Forelimb muscle (tissue), 1 donor: ENCODE data around the gene TAF10. TPM values are rescaled to one million over a fixed set of nuclear protein-coding genes. Genes with fewer than 3 reads are reported as not detected.

ENCODE experiments used
- DNase-seq: peaks from one replicate; pipeline ENCODE4 v3.0.0-alpha.2; 2013; ENCODE audit warnings: low read depth
- polyA plus RNA-seq: library from polyadenylated mRNA; unstranded; fragments of 120-200 nt; gene quantifications from one replicate; pipeline ENCODE4 v1.2.1, GENCODE V29; 2013; ENCODE audit not compliant: insufficient read length

Gene TAF10
- polyA plus RNA-seq, 1 donor, result 120 TPM

DNA sequence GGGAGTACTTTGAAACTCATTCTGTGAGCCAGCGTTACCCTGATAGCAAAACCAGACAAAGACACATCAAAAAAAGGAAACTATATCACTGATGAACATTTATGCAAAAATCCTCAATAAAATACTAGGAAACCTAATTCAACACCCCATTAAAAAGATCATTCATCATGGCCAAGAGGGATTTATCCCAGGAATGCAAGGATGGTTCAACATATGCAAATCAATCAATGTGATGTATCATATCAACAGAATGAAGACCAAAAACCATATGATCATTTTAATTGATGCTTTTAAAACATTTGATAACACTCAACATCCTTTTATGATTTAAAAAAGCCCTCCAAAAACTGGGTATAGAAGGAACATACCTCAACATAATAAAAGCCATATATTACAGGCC lies 28.4 kb downstream of the TAF10 start:
- DNase-seq, result no peak

GRCh38 chr11:6579681-6580080 lies 32.3 kb downstream of the TAF10 start:
- DNase-seq, result no peak

- no peak for DNase-seq
Measured at GRCh38 chr11:6578134-6578533, 33.9 kb downstream of the TAF10 start.

- DNase-seq, result no peak
Measured at GRCh38 chr11:6576471-6577373, 35.3 kb downstream of the TAF10 start.

DNA sequence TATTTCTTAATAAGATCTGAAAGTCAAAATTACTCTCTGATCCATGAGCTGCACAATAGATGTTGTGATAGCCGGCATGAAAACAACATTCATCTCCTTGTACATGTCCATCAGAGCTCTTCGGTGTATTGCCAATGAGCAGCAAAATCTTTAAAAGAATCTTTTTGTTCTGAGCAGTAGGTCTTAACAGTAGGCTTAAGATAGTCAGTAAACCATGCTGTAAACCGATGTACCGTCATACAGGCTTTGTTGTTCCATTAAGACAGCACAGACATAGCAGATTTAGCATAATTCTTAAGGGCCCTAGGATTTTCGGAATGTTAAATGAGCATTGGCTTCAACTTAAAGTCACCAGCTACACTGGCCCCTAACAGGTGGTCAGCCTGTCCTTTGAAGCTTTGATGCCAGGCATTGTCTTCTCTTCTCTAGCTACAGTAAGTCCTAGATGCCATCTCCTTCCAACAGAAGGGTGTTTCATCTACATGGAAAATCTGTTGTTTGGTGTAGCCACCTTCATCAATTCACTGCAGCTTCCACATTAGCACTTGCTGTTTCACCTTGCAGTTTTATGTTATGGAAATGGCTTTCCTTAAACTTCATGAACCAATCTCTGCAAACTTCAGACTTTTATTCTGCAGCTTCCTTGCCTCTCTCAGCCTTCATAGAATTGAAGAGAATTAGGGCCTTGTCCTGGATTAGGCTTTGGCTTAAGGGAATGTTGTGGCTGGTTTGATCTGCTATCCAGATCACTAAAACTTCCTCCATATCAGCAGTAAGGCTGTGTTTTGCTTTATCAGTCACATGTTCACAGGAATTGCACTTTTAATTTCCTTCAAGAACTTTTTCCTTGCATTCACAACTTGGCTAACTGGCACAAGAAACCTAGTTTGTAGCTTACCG lies 37.0 kb downstream of the TAF10 start:
- no peak for DNase-seq

DNA sequence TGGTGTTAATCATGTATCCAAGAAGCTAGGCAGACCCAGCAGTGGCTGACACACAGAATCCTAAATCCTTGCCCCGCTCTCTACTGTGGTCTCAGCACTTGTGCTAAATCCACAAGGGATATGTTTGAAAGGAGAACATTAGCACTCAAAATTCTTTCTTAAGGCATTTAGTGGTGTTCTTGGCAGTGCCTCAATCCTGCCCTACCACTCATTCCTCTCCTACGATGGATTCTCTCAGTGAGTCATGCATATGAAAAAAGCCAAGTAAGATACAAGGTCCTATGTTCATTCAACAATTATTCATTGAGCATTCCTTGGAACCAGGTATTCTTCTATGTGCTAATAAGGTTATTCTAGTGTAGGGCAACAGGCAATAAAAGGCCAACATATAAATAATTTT lies 39.8 kb downstream of the TAF10 start:
- no peak for DNase-seq

DNA sequence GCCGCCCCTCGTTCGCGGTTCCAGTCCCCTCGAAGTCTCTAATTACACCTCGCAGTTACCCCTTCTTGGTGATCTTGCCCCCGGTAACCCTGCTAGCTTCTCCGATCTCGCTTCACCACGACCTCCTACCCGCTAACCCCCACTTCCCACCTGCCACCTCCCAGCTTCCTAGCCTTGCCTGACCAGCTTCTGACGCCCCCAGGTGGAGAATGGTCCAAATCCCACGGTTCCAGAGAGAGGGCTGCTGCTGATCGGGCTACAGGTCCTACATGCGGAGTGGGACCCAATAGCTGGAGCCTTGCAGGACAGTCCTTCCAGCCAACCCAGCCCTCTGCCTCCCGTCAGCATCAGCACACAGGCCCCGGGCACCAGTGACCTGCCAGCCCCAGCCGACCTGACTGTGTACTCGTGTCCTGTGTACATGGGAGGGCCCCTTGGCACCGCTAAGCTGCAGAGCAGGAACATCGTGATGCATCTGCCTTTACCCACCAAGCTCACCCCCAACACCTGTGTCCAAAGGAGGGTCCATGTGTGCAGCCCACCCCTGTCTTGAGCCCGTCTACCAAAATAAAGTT lies 40.5 kb downstream of the TAF10 start:
- no peak for DNase-seq

DNA sequence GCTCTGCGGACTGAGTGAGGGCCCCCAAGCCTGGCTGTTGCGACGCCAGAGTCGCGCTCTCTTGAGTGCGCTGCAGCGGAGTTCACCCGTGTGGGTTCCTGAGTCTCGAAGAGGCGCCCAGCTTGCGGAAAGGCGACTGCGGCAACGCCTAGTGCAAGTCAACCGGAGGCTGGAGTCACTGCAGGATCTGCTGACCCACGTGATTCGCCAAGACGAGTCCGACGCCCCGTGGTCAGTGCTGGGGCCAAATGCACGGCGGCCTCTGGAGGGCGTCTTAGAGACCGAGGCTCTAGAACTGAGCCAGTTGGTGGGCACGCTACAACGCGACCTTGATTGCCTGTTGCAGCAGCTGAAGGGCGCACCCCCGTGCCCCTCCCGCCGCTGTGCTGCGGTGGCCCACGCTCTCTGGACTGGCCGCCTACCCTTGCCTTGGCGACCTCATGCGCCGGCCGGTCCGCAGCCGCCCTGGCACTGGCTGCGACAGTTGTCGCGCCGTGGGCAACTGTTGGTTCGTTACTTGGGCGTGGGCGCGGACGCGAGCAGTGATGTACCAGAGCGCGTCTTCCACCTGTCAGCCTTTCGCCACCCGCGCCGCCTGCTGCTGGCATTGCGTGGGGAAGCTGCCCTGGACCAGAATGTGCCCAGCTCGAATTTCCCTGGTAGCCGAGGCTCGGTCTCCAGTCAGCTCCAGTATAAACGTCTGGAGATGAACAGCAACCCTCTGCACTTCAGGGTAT lies 41.2 kb downstream of the TAF10 start:
- no peak for DNase-seq

DNA sequence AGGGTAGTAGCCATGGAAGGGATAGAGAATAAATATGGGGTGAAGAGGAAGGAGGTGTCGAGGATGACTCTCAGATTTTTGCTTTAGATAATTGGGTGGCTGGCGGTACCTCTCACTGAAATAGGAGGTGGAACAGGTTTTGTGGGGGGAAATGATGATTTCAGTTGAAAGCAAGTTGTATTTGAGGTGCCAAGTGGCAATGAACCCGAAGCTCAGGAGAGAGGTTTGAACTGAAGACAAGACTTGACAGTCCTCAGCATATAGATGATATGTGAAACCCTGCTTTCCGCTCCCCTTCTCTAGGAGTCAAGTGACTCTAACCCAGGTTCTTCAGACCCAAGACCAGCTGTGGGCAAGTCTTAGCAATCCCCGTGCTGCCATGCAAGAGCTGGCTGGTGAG lies 42.3 kb downstream of the TAF10 start:
- no peak for DNase-seq

DNA sequence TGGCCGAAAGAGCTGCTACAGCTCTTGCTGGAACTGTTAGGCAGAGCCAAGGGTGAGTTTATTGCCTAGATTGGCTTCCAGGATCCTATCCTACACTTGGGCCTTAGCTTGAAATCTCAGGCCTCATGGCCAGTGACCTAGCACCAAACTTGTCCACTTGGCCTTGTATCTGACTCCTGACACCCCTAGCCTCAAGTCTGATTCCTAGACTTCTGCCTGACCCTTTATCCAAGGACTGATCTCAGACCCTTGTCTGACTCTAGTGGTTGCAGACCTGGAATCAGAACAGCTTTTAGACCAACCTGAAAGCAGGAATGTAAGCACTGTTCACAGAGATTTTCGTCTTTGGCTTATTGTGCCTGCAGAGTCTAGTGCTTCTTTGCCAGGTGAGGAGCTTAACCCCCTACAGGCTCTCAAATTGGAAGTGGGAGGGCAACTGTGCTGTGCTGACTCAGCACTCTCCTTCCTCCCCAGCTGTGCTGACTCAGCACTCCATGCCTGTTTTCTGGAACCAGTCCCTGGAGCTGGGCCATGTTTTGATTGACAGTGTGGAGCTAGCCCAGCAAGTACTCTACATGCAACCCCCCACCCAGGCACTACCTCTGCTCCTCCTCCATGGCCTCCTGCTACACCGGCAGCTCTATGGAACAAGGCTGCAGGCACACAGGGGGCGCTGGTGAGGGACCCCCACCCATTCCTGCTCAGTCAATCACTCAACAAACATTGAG lies 43.7 kb downstream of the TAF10 start:
- DNase-seq, result peak; percentile 28

DNA sequence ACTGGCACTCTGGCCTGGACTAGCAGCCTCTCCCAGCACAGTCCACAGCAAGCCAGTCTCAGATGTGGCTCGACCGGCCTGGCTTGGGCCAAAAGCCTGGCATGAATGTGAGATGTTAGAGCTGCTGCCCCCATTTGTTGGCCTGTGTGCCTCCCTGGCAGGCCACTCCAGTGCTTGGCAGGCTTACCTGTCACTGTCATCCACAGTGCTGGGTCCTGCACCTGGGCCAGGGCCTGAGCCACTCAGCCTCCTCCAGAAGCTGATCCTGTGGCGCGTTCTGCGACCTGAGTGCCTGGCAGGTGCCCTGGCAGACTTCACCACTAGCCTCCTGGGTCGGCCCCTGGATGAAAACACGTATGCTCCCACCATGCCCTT lies 44.7 kb downstream of the TAF10 start:
- no peak for DNase-seq

DNA sequence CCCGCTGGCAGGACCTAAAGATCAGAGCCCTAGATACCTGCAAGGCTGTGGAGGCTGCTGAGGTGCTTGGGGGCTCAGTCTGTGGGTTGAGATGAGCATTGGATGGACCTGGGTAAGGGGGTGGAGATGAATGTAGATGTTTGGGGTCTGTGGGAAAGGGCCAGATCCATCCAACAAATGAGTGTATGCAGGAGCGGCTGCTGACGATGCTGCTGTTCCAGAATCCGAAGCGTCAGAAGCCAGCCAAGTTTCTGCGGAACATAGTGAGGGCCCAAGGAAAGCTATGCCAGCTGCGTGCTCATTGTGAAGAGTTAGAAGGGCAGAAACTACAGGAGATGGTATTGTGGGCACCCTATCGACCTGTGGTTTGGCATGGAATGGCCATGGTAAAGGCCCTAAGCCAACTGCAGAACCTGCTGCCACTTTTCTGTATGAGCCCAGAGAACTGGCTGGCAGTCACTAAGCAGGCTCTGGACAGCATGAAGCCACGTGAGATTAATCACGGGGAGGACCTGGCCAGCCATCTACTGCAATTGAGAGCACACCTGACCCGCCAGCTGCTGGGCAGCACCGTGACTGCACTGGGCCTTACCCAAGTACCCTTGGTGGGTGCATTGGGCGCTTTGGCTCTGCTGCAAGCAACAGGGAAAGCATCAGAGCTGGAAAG lies 45.2 kb downstream of the TAF10 start:
- DNase-seq, result no peak

- no peak for DNase-seq
Measured at GRCh38 chr11:6565988-6566703, 45.9 kb downstream of the TAF10 start.

- DNase-seq, result no peak
Measured at GRCh38 chr11:6565325-6565724, 46.7 kb downstream of the TAF10 start.

DNA sequence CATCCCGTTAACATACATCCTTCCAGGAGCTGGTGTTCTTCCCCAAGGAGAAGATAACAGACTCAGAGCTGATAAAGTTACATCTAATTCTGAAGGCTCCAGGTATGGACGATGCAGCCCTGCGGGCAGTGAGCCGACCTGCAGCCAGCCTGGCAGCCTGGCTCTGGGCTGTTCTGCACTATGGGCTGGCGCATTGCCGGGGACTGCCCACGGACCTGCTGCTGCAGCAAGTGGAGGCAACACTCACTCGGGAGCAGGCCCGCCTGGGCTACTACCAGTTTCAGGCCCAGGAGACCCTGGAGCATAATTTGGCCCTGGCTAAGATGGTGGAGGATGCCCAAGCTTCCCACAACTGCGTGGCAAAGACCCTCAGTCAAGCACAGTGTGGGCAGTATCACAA lies 48.3 kb downstream of the TAF10 start:
- DNase-seq, result no peak

DNA sequence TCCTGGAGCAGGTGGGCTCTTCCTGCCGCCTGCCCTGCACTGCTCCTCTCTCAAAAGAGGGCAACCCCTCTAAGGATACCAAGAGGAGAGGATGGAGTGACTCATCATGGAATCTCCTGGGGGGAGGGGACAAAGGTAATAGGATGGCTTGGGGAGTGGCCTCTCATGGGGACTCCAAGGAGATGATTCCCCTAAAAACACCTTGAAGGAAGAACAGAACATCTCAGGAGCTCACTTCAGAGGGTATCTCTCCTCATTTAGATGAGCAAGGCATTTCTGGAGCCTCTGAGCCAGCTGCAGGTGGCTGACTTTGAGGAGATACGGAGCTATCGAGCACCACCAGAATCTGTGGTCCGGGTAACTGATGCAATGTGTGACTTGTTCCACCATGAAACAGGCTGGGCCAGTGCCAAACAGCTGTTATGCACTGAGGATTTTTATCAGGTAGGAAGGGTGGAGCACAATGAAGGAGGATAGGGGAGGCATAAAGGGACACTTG lies 48.8 kb downstream of the TAF10 start:
- DNase-seq, result no peak

GRCh38 chr11:6561288-6561687 lies 50.7 kb downstream of the TAF10 start:
- no peak for DNase-seq
